C4-2B (cell line): ENCODE results near the gene SNAP47.

ENCODE experiments used
- CTCF ChIP-seq: fragments of 450-650 bp; conservative IDR thresholded peaks from 2 replicates; pipeline ENCODE4 v1.5.1; 2017; ENCODE audit warnings: mild to moderate bottlenecking
- ZFX ChIP-seq: fragments of 450-650 bp; IDR thresholded peaks from 2 replicates; pipeline ENCODE4 v1.6.1; 2017

DNA sequence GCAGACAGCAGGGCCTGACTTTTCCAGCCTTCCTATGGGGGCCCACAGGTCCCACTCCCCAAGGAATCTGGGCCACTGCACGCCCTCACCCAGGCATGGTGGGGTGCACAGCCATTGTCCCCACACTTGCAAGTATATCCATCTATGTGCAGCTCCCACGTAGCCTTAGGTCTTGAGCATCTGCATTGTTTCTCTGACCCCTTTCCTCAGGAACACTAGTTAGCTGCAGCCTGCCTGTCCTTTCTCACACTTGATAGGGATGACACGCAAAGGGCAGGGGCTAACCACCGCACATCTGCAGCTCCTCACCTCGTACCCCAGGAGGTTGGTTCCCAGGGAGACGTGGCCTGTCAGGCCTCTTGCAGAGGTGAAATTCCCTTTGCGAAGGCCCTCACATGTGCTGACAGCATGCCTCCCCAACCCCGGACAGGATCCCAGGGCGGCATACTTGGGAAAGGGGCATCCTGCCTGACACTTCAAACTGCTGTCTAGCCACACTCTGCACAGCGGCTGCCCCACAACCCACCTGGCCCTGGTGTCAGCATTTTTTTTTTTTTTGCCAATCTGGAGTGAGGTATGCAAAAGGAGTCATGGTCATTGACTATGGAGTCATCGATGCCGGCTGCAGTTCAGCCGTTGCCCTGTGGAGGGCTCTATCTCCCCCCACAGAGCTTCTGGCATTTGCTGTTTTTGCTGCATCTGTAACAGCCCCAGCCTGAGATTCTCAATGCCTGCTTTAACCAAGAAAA, 5.2 kb upstream of the SNAP47 start:
- TF ChIP-seq CTCF (no peak; the same call in 1 of the 2 replicates), ZFX (no peak)
